HG03060 (cell line): ENCODE results near the gene DMXL2.
"Not testable (repeated sequence)": the region's sequence is repeated elsewhere in the genome, so short reads cannot be mapped to it uniquely, and the experiment has no call there.

Experiments
- ATAC-seq: cut with Tn5 transposase; IDR thresholded peaks from one replicate; pipeline ENCODE4 v1.9.1; 2021; ENCODE audit warnings: low read depth, moderate number of reproducible peaks; ENCODE audit not compliant: unreplicated experiment

Gene DMXL2

DNA sequence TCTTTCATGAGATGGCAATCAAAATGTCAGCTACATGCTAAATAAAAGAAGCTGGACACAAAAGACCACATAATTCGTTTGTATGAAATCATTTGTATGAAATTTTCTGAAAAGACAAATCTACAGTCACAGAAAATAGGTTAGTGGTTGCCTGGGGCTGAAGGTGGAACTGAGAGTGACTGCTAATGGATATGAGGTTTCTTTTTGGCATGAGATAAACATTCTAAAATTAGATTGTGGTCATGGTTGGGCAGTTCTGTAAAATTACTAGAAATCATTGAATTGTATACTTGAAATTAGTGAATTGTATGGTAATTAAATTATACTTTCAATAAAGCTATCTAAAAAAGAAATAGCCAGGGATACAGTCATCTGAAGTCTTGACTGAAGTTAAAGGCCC is 2.7 kb upstream of the DMXL2 start:
- no peak for ATAC-seq

DNA sequence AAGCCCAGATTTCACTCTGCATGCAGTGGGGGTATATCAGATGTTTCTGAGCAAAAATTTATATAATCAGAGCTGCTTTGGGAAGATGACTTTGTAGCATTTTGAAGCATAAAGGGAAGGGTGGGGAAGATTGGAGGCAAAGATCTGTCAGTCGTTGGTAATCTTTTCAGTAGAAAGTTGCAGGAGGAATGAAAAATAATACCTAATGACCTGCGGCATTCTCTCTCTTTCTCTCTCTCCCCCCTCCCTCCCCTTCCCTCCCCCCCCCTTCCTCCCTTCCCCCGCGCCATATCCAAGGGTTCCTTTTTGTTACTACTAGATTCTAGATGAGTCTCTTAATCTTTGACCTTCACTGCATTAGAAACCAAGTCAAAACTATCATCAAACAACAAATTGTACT is 1.5 kb upstream of the DMXL2 start:
- no peak for ATAC-seq

DNA sequence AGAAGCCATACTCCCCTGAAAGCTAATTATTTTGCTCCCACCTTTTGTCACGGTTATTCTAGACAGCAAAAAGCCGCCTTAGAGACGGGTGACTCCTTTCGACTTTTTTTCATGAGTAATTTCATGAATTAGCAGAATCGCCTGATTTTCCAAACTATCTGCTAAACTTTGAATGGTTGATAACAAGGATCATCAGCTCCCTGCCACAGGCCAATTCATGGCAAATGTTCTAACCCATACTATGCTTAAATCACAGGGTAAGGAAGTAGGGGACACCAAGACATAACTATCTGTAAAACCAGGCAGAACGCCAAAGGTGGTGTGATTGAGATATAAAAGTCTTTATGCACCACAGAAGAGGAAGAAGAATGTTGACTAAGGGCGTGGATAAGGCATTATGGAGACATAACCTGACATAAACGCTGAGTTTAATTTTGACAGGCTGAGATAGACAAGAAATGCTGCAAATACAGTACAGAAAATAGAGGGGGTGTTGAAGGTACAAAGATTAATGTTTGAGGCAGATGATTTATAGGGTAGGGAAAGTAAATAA is 891 bp upstream of the DMXL2 start:
- ATAC-seq: no peak

DNA sequence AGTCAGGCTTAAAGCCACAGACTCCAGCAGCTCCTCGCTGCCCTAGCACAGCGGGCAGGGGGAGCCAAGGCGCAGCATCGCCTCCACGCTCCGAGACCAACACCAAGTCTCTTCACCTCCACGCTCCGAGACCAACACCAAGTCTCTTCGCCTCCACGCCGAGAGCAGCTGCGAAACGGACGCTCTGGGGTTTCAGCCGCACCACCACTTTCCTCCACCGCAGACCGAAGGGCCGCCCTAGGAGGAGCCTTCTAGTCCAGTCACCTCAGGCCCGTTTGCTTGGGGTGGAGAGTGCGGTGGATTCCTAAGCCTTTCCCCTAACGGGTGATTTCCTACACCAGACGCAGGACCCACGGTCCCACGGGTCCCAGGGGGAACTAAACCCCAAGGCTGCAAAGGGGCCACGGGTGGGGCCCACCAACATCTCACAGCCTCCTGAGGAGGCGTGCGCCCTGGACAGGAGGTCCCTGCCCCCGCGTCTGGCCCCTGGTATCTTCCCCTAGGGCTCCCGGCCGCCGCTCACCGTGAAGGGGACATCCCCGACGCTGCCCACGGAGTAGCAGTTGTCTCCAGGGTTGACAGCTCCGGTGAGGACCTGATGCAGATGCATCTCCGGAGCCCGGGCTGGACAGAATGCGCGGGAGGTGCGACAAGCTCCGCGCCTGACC is 501 bp downstream of the DMXL2 start:
- no peak for ATAC-seq

DNA sequence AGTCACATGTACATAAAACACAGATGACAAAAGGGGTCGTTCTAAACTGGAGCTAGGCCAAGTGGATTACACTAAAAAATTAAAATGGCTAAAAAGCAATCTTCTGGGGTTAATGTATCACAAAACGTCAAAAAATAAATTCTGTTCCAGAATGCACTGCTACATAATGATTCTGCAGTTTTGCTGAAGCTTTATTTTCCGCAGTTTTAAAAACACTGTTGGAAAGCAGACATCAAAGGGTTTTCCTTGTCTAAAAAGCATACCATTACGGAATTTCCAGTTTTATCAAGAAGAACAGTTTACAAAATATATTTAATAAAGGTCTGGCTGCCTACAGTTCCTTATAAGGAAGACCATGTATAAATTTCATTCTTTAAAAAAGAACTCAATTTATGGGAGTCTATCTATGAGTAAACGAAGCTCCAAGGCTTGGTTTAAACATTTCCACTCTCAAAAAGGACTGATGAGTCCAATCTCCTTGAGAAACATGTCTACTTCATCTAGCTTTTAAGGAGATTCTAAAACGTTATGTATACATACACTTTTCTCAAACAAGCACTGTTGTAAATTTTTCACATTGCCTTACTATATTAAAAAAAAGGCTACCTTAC is 1.3 kb downstream of the DMXL2 start:
- ATAC-seq: no peak

DNA sequence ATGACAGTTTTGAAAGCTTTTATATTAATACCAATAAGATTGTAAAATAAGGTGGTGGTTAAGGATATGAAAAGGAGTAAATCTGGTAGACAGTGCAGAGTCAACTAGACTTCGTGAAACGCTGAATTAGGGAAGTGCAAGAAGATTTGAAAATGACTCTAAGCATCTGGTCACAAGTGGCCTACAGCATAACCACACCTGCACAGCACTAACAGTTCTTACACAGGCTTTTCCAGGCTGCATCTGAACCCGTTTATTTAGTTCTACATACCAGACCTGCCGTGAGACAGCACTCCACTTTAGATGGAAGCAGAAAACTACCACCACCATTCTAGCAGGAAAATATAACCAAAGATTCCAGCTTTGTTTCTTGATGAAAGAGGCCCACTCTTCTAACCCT is 1.9 kb downstream of the DMXL2 start:
- no peak for ATAC-seq

DNA sequence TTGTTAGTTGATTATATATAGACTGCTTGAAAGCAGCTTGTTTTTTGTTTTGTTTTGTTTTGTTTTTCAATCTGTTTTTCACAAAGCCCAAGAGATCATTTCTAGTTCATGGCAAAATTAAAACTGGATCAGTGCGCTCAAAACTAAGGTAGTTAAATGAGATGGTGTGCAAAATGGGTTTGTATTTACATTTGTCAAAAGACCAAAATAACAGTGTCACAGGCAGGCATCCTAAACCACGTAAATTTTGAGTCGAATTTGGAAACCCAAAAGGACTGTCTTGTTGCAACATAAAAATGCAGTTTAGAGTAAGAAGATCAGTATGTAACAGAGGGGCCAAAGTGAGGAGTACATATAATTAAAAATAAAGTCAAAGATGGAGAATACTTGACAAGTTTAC is 2.4 kb downstream of the DMXL2 start:
- ATAC-seq: no peak

DNA sequence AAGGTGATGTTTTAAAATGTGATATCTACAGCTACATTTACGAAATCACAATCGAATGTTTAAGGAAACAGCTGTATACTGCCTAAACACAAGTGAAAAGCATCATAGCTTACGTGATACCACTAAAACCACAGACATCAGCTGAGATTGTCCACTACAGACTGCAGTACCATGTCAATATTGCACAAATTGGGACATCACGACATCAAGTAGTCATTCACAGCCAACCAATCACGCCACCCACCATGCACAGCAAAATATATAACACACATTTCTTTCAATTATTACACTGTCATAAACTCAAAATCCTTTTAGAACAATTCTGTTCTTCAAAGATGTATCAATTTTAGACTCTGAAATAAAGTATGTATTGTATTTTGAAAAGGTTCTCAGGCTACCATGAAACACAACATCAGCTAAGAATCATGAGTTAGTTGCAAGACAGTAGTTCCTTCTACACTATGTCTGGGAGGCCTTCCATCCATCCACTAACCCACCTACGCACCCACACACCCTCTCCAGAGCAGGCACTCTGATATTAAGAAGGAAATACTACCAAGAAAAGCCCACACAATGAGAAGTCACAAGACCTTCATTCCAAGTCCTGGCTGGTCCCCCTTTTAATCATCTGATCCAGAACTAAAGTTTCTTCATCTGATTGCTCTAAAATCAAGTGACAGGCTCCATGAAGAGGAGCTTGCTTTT is 3.1 kb downstream of the DMXL2 start:
- ATAC-seq: no peak

DNA sequence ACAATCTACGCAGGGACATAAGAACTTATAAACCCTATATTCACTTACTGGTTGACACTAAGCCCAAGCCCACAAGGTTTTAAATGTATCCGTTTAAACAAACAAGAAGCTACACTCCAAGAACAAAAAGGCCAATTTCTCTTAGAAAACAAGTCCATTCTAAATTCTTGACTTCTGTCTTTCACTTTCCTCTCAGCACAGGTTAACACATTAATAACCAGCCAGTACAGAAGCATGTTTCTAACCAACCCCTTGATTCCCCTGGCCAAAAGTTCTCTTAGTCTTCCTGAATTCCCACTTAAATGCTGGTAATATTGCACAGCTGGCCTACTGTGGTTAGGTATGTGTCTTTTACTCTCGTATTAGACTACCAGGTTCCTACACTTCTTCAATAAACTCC is 4.7 kb downstream of the DMXL2 start:
- ATAC-seq: no peak

DNA sequence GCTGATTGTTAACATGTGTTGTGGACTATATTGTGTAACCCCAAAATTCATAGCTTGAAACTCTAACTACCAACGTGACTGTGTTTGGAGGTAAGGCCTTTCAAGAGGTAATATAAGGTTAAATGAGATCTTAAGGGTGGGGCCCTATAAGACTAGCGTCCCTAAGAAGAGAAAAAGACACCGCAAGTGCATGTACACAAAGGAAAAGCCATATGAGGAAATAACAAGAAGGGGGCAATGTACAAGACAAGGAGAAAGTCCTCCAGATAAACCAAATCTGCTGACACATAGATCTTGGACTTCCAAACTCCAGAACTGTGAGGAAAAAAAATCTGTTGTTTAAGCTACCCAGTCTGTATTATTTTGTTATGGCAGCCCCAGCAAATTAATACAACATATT is 8.6 kb downstream of the DMXL2 start:
- no peak for ATAC-seq

DNA sequence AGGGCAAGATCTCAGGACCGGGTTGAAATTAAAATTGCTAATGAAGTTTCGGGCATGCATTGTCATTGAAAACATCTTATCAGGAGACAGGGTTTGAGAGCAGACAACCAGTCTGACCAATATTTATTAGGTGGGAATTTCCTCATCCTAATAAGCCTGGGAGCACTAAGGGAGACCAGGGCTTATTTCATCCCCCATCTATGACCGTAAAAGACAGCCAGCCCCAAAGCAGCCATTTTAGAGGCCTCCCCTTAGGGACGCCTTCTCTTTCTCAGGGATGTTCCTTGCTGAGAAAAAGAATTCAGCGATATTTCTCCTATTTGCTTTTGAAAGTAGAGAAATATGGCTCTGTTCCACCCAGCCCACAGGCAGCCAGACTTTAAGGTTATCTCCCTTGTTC is 9.9 kb downstream of the DMXL2 start:
- not testable (repeated sequence) for ATAC-seq

DNA sequence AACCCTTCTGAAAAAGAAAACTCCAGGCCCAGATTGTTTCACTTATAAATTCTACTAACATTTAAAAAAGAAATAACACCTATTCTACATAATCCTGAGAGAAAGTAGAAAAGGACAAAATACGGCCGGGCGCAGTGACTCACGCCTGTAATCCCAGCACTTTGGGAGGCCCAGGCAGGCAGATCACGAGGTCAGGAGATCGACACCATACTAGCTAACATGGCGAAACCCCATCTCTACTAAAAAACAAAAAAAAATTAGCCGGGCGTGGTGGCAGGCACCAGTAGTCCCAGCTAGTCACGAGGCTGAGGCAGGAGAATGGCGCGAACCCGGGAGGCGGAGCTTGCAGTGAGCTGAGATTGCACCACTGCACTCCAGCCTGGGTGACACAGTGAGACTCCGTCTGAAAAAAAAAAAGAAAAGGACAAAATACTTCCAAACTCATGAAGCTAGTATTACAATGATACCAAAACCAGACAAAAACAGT is 19.1 kb downstream of the DMXL2 start:
- ATAC-seq: not testable (repeated sequence)

DNA sequence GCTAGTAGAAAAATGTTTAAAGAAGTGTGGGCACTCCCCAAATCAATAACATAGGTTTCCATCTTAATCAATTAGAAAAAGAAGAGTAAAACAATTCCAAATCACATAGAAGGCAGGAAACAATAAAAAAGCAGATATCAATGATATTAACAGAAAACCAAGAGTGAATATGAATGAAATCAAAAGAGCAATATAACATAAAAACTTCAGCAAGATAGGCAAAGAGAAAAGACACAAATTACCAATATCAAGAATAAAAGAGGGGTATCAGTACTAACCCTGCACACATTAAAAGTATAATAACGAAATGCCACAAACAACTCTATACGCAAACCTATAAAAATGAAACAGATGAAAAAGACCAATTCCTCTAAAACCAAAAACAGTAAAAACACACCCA is 19.6 kb downstream of the DMXL2 start:
- ATAC-seq: no peak

DNA sequence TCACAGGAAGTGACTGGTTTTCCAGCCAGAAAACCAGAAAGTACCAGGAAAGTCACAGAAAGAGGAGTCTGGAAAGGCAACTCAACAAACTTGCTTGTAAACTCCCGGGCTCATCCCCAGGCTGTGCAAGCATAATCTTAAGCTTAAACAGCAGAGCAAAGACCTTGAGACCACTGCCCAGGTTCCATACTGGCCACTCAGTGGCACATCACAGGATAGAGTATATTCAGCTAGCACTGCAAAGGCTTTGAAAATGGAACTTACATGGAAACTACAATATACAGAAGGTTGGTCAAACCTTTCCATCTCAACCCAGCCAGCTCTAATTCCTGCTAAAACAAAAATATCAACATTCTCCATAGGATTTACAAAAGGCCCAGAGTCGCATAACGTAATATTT is 20.1 kb downstream of the DMXL2 start:
- ATAC-seq: no peak

DNA sequence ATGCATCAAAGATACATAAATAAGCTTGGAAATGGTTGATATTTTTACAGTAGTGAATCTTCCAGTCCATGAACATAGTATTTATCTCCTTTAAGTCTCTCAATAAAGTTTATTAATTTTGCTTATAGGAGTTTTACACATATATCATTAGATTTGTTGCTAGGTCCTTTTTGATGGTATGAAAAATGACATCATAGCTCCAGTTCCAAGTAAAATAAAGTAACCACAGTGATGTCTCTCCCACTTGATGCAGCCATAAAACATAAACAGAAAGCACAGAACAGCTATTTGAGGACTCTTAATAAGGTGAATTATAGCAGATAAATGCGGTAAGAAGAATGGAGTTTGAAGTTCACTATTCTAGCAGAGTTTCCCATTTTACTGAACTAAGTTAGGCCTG is 20.8 kb downstream of the DMXL2 start:
- ATAC-seq: no peak

DNA sequence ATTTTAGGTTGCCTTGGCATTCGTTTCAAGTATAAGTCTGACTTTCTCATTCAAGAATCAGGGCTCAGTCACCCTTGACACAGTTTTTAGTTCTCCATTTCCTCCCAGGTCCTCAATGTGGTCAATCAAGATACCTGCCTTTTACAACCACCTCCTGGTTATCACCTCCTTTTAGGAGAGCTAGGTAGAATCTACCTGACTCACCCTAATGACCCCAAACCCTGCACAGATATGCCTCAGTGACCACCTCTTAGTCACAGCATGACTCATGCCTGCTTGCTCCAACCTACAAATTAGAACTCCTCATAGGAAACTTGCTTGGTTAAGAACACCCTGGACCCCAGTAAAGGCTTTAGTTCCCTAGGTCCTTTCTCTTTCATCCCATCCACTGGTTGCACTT is 22.5 kb downstream of the DMXL2 start:
- no peak for ATAC-seq

DNA sequence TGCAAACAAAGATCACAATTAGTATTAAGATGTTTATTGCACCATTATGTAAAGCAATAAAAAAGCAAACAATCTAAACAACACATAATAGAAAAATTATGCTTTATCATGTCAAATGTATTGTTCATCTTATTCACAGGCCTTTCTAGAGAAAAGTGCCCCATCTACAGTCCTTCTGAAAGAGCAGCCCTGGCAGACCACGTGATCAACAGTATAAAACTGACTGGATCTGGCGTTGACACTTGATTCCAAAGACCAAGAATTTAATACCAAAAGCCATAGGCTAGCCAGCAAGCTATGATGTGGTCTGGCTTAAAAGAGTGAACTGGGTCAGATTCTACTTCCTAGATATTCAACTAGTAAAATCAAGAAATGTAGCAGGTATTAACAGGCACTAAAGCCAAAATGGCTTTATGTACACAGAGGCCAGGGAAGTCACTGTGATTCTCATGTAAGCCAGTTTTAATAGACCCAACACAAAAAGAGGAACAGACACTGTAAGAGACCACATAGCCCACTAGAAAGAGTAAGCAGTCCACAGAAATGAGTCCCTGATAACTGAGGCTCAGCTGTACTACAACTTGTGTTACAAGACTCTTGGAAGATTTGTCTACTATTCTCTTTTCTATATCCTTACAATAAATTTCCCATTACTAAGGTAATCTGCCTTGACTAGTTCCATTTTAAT is 32.5 kb downstream of the DMXL2 start:
- no peak for ATAC-seq

DNA sequence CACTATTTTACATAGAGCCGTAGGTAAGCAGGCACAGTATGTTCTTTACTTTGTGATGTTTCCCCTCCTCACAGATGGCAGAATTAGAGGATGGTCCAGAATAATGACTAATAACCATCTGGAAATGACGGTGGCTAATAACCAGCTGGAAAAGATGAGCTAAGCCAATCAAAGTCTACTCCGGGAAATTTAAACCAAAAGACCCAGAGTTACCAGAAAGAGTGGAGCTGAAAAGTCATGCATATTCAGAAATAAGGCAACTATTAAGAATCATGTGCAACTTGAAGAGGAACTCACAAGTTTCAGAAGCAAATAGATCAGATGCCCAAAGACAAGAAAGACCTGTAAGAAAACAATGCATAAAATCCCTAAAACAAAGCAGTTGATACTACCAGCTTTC is 33.6 kb downstream of the DMXL2 start:
- ATAC-seq: no peak

DNA sequence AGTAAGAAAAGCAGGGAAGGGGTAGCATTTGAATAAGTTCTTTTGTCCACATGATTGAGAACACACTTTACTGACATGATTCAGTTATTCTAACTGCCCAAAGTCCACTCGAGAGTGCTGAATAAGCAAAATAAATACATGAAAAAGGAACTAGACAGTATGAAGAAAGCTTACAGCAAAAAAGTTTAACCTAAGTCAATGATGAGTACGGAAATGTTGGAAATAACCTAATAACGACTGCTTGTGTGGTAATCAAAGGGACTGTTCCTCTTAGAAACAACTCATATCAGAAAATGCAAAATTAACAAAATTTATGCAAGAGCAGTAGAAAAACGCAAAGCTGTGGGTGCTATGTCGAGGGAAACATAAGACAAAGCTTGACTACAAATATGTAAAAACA is 36.6 kb downstream of the DMXL2 start:
- ATAC-seq: no peak

DNA sequence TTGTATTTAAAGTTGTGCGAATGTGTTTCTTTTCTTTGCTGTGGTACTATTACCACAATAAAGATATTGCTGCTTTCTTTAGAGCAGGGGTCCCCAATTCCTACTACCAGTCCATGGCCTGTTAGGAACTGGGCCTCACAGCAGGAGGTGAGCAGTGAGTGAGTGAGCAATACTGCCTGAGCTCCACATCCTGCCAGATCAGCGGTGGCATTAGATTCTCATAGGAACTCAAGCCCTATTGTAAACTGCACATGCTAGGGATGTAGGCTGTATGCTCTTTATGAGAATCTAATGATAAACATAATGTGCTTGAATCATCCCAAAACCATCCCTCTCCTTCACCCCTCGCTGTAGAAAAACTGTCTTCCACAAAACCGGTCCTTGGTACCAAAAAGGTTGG is 41.6 kb downstream of the DMXL2 start:
- no peak for ATAC-seq

DNA sequence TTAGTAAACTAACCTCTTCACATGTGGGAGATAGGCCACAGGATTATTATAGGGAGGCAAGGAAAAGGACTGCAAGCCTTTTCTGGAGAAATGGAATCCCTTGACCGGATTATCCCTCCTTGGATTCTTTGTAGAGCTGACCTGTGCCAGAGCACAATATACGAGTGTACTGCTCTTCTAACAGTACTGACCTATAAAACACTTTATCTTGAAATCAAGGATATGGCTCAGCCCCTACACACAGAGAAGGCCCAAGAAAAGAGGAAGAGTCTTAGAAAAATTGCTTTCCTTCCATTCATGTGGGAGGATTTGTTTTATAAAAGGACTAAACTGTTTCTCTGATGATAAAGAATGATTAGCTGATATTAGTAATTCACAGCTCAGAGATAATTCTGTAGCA is 42.2 kb downstream of the DMXL2 start:
- ATAC-seq: no peak
